Spinal cord (tissue), 10 donors: ENCODE data around the gene DTD1. TPM values are rescaled to one million over a fixed set of nuclear protein-coding genes. Genes with fewer than 3 reads are reported as not detected.

Source experiments
- DNase-seq, 6 donors: peaks; one replicate each; pipeline versions ENCODE4 v3.0.0 to v3.0.0-alpha.2; 2013 to 2015; ENCODE audit warnings: low spot score in 6 of 6, low read depth in 4 of 6
- H3K27ac ChIP-seq: one replicate; pipeline ENCODE4 v1.5.1; 2013; ENCODE audit warnings: low read depth, low read length, control low read depth
- H3K27me3 ChIP-seq: one replicate; pipeline ENCODE4 v1.6.1; 2013; ENCODE audit warnings: low read length; ENCODE audit not compliant: control insufficient read depth, insufficient read depth
- H3K36me3 ChIP-seq: one replicate; pipeline ENCODE4 v1.6.1; 2013; ENCODE audit warnings: low read length; ENCODE audit not compliant: control insufficient read depth, insufficient read depth
- H3K4me1 ChIP-seq: one replicate; pipeline ENCODE4 v1.6.1; 2013; ENCODE audit warnings: low read length; ENCODE audit not compliant: control insufficient read depth, insufficient read depth
- H3K4me3 ChIP-seq: one replicate; pipeline ENCODE4 v1.5.1; 2013; ENCODE audit warnings: low read depth, low read length, control low read depth
- H3K9me3 ChIP-seq: one replicate; pipeline ENCODE4 v1.6.1; 2013; ENCODE audit warnings: low read length; ENCODE audit not compliant: control insufficient read depth, insufficient read depth
- WGBS: methylation state at CpG from one replicate; pipeline ENCODE4 v1.1.5; 2013; ENCODE audit warnings: missing lambda C conversion rate; ENCODE audit not compliant: insufficient coverage; 5-methylcytosine and 5-hydroxymethylcytosine counted together
- polyA plus RNA-seq, 2 donors: library from polyadenylated mRNA; unstranded; fragments of 120-200 nt; gene quantifications; one replicate each; pipeline ENCODE4 v1.2.1, GENCODE V29; 2013; ENCODE audit not compliant: insufficient read length in 2 of 2
- total RNA-seq, 2 donors: library from RNA; depleted of rRNA in 1 of 2; stranded (reverse); fragments of 120-200 nt in 1 of 2; fragments of >200 nt in 1 of 2; gene quantifications; one replicate each; pipeline versions ENCODE4 v1.2.3 to v1.2.4, GENCODE V29; 2013 to 2014
- donor health status: healthy.

Gene DTD1
- total and polyA plus RNA-seq, 4 donors, result 54.1 to 88.9 (median 72.2) TPM

GRCh38 chr20:18609741-18610140 lies 21.9 kb downstream of the DTD1 start:
- H3K27ac ChIP-seq, result no peak overlapping the region
- no peaks in the 10 kb centered on the region for H3K27me3 ChIP-seq
- DNase-seq, result no peak
- H3K4me3 ChIP-seq, result no peak overlapping the region
- no peaks in the 10 kb centered on the region for H3K9me3 ChIP-seq
- H3K36me3 ChIP-seq, result peaks cover 9% of the 10 kb centered on the region
- peaks cover 6% of the 10 kb centered on the region for H3K4me1 ChIP-seq

GRCh38 chr20:18611492-18611891 lies 23.6 kb downstream of the DTD1 start:
- WGBS, result 80% methylated on average over 1 of the region's 8 CpGs

GRCh38 chr20:18613553-18613952 lies 25.7 kb downstream of the DTD1 start:
- WGBS, result 100% methylated on average over 1 of the region's 2 CpGs
- Histone ChIP-seq H3K4me3 (no peak overlapping the region), H3K4me1 (peaks cover 13% of the 10 kb centered on the region), H3K36me3 (peaks cover 9% of the 10 kb centered on the region), H3K9me3 (no peaks in the 10 kb centered on the region), H3K27me3 (no peaks in the 10 kb centered on the region), H3K27ac (no peak overlapping the region)
- no peak for DNase-seq

More at GRCh38 chr20:18611492-18611891, 23.6 kb downstream of the DTD1 start:
- no peak overlapping the region for H3K4me3 ChIP-seq
- no peaks in the 10 kb centered on the region for H3K9me3 ChIP-seq
- no peak overlapping the region for H3K27ac ChIP-seq
- no peaks in the 10 kb centered on the region for H3K27me3 ChIP-seq
- H3K36me3 ChIP-seq, result peaks cover 9% of the 10 kb centered on the region
- peaks cover 13% of the 10 kb centered on the region for H3K4me1 ChIP-seq
- DNase-seq, result peak in 1 of 6 donors; percentile 53

- no peak overlapping the region for H3K4me3 ChIP-seq
- no peak overlapping the region for H3K27ac ChIP-seq
- peaks cover 13% of the 10 kb centered on the region for H3K4me1 ChIP-seq
- 98% methylated on average over 5 of the region's 5 CpGs for WGBS
- peaks cover 9% of the 10 kb centered on the region for H3K36me3 ChIP-seq
- H3K27me3 ChIP-seq, result no peaks in the 10 kb centered on the region
- DNase-seq, result no peak
- no peaks in the 10 kb centered on the region for H3K9me3 ChIP-seq
These were observed 26.4 kb downstream of the DTD1 start for GRCh38 chr20:18614244-18614643.

- WGBS, result 90% methylated on average over 2 of the region's 5 CpGs
- Histone ChIP-seq H3K4me3 (no peak overlapping the region), H3K36me3 (peaks cover 9% of the 10 kb centered on the region), H3K27me3 (no peaks in the 10 kb centered on the region), H3K27ac (no peak overlapping the region), H3K9me3 (no peaks in the 10 kb centered on the region), H3K4me1 (peaks cover 13% of the 10 kb centered on the region)
- peak in 2 of 6 donors; percentile 63 to 65 for DNase-seq
These were observed 27.3 kb downstream of the DTD1 start for GRCh38 chr20:18615020-18615650.

- 100% methylated on average over 2 of the region's 5 CpGs for WGBS
- Histone ChIP-seq H3K27me3 (no peaks in the 10 kb centered on the region), H3K36me3 (peaks cover 3% of the 10 kb centered on the region), H3K27ac (no peak overlapping the region), H3K4me3 (no peak overlapping the region), H3K4me1 (peaks cover 4% of the 10 kb centered on the region), H3K9me3 (no peaks in the 10 kb centered on the region)
- DNase-seq, result no peak
These were observed 33.1 kb downstream of the DTD1 start for GRCh38 chr20:18621004-18621403.

GRCh38 chr20:18623156-18623910 lies 35.5 kb downstream of the DTD1 start:
- H3K9me3 ChIP-seq, result no peaks in the 10 kb centered on the region
- no peaks in the 10 kb centered on the region for H3K27me3 ChIP-seq
- 79% methylated on average over 3 of the region's 14 CpGs for WGBS
- no peak for DNase-seq
- no peak overlapping the region for H3K4me3 ChIP-seq
- H3K36me3 ChIP-seq, result peaks cover 7% of the 10 kb centered on the region
- no peak overlapping the region for H3K27ac ChIP-seq
- H3K4me1 ChIP-seq, result peaks cover 6% of the 10 kb centered on the region

- no peaks in the 10 kb centered on the region for H3K27me3 ChIP-seq
- peaks cover 9% of the 10 kb centered on the region for H3K36me3 ChIP-seq
- H3K27ac ChIP-seq, result no peak overlapping the region
- DNase-seq, result no peak
- WGBS, result 74% methylated on average over 2 of the region's 2 CpGs
- no peaks in the 10 kb centered on the region for H3K9me3 ChIP-seq
- peaks cover 6% of the 10 kb centered on the region for H3K4me1 ChIP-seq
- no peak overlapping the region for H3K4me3 ChIP-seq
These were observed 37.1 kb downstream of the DTD1 start for GRCh38 chr20:18624948-18625347.

GRCh38 chr20:18625907-18626655 lies 38.2 kb downstream of the DTD1 start:
- DNase-seq, result peak in 1 of 6 donors; percentile 41
- Histone ChIP-seq H3K4me1 (peaks cover 6% of the 10 kb centered on the region), H3K4me3 (no peak overlapping the region), H3K36me3 (peaks cover 9% of the 10 kb centered on the region), H3K27me3 (no peaks in the 10 kb centered on the region), H3K27ac (no peak overlapping the region), H3K9me3 (no peaks in the 10 kb centered on the region)
- 70% methylated on average over 3 of the region's 6 CpGs for WGBS
